DMS 273 (cell line): Measurements from ENCODE around the gene IFI27.
A peak's percentile ranks its signal among the peaks of the same experiment; 100 is the strongest.
"Not testable (repeated sequence)": the region's sequence is repeated elsewhere in the genome, so short reads cannot be mapped to it uniquely, and the experiment has no call there.

ENCODE experiments used
- DNase-seq: peaks from one replicate; lab custom pipeline; 2025; ENCODE audit not compliant: unreplicated experiment; lab: John Stamatoyannopoulos, UW

The IFI27 gene

DNA sequence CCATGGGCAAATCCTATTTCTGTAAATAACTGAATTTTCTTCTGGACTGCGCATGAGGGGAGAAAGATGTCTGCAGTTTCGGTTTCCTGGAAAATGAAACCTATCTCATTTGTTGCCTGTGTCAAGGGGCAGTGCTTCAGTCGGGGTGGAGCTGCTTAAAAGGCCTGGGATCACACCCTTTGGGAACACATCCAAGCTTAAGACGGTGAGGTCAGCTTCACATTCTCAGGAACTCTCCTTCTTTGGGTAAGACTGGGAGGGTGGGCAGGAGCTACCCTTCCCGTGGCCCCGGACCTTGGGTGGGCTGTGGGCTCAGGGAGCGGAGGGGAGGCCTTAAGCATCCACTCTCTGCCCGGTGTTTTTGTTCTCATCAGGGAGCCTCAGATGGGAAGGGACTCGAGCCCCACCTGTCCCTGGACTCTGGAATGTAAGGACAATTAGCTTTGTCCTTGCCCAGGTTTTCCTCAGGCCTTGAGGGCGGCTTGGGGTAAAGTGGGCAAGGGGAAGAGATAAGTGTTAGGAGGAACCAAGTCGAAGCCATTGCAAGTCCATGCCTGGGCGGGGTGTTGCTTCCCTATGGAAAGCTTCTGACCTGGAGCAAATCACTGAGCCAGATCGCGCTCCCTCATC lies at the start of gene IFI27:
Gene IFI27, plus strand, starts transcription at position 185 of the 630 bp plus-strand sequence.
- DNase-seq, result no peak

- no peak for DNase-seq
Observed at GRCh38 chr14:94062344-94062940, 48.1 kb upstream of the IFI27 start.

- peak; percentile 27 for DNase-seq
Observed at GRCh38 chr14:94066089-94066676, 44.4 kb upstream of the IFI27 start.

- not testable (repeated sequence) for DNase-seq
Observed at GRCh38 chr14:94072076-94072475, 38.5 kb upstream of the IFI27 start.

- DNase-seq, result no peak
Observed at GRCh38 chr14:94074534-94074933, 36.0 kb upstream of the IFI27 start.

- no peak for DNase-seq
Observed at GRCh38 chr14:94075008-94075407, 35.5 kb upstream of the IFI27 start.

- DNase-seq, result no peak
Observed at GRCh38 chr14:94077111-94077821, 33.3 kb upstream of the IFI27 start.

- DNase-seq, result no peak
Observed at GRCh38 chr14:94077823-94078222, 32.7 kb upstream of the IFI27 start.

DNA sequence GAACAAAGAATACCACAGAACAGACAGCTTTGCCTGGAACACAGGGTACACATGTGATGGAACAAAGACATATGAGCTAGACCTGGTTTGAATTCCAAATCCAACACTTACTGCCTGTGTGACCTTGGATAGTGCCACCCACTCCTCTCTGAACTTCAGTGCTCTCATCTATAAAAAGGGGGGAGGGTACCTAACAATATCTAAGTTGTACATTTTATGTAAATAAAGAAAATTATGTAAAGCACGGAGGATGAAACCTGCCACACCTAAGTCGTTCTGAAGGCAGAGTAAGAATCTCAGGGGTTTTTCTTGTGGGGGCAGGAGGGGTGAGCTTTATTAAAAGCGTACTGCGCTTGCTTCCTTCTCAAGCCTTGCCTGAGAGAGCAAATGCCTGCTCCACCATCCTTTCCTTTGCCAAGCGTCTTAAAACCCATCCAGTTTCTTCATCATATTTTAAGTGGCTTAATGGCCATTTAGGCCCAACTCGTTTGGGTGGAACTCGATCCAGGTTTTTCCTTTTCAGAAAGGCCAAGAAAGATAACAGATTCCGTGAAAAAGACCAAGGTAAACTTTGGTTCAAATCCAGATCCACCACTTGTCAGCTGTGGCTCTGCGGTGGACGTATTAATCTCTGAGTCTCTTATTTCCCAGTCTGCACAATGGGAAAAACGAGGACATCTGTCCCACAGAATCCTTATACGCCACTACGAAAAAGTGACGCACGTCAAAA lies 30.5 kb upstream of the IFI27 start:
- DNase-seq, result peak; percentile 79

DNA sequence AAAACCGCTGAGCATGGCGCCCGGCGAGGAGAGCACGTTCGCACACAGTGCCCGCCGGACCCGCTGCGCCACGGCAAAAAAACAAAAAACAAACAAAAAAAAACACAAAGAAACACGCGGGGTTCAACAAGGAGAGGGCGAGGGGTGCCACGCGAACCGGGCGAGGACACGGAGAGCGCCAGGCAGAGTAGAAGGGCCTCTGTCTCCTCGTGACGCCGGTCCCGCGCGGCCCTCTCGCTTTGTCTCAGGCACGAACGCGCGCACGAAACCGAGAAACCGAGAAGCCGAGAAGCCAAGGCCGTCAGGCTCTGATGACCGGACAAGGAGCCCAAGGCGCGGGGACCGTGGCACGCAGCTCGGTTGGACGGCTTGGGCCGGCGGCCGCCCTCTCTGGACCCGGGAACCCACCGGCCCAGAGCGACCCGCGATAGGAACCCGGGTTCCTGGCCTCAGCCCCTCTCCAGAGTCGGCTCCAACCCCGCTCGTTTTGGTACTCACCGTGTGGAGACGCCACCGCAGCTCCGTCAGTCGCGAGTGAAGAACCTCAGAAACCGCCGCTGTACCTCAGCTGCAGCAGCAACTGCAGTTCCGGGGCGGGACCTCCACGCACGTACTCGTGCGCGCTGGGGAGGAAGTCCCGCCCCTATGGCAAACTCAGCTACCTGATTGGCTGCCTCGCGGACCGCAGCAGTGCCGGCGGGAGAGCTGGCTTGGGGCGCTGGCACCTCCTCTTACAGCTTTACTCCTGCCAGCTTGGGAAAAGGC lies 29.7 kb upstream of the IFI27 start, which contains the start of the genes DDX24 and IFI27L1:
Gene DDX24, minus strand, starts transcription at position 582 of the 765 bp plus-strand sequence. CDS start 1,460 bp downstream, outside the sequence.
Gene IFI27L1, plus strand, starts transcription at position 690 of the 765 bp plus-strand sequence. CDS start 15,628 bp downstream, outside the sequence.
- DNase-seq, result peak; percentile 98

DNA sequence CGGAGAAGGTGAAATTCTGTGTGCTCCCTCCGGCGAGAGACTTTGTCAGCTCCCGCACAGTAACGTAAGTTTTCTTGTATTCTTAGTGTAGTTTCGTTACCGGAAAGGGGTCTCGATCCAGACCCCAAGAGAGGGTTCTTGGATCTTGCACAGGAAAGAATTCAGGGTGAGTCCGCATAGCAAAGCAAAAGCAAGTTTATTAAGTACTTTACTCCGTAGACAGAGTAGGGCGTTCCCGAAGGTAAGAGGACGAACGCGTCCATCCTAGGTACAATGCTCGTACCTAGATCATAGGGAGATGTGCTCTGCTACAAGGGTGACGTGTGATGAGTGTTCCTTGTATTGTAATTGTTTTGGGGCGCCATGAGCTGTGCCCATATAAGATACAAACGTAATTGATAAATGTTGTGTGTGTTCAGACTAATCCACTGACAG lies 29.1 kb upstream of the IFI27 start:
- DNase-seq, result peak; percentile 56

DNA sequence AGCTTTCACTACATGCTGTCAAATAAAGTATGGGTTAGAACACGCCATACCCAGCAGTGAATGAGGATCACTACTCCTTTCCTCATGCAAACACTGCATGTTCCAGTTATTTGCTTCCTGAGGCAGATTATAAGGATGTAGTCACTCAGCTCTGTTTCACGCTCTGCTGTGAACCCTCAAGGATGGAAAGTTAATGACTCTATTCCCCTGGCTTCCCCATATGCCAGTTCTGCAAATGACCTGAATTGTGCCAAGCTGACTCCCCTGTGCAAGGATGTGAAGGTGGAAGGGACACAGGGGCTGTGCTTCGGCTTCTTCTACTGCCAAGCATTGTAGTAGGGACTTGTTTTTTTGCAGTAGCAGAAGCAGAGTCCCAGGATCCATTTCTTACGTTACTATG lies 22.6 kb upstream of the IFI27 start:
- DNase-seq, result no peak

DNA sequence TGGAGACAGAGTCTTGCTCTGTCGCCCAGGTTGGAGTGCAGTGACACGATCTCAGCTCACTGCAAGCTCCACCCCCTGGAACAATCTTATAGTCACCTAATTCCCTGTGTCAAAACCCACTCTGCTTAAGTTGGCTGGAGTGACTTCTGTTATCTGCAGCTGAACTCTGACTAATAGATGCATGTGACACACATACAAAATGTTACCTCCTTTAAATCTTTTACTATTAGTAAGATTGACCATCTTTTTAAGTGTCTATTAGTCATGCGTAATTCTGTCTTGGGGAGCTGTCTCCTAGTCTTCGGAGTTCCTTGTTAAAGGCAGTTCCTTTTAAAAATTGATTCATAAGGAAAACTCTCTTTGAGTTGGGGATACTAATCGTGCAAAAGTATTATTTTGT lies 22.0 kb upstream of the IFI27 start:
- DNase-seq, result no peak

DNA sequence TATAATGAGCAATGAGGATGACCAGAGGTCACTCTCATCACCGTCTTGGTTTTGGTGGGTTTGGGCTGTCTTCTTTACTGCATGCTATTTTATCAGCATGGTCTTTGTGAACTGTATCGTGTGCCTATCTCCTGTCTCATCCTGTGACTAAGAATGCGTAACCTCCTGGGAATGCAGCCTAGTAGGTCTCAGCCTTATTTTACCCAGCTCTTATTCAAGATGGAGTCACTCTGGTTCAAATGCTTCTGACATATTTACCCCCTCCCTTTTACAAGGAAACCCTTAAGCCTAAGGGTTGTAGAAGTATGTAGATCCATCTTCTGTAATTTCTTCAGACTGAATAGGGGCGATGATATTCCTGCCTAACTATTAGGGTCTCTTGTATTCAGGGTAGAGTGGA lies 21.1 kb upstream of the IFI27 start:
- no peak for DNase-seq

GRCh38 chr14:94093418-94093817 lies 17.1 kb upstream of the IFI27 start:
- no peak for DNase-seq

- no peak for DNase-seq
Observed at GRCh38 chr14:94097091-94097490, 13.4 kb upstream of the IFI27 start.

GRCh38 chr14:94098326-94098992 lies 12.1 kb upstream of the IFI27 start:
- no peak for DNase-seq

GRCh38 chr14:94099006-94099405 lies 11.5 kb upstream of the IFI27 start:
- DNase-seq, result no peak

- no peak for DNase-seq
Observed at GRCh38 chr14:94100847-94101246, 9.7 kb upstream of the IFI27 start.

GRCh38 chr14:94101748-94102147 lies 8.8 kb upstream of the IFI27 start:
- no peak for DNase-seq
